IPS-18c (cell line): ENCODE measurements around the gene POP4.

Experiments
- H3K4me3 ChIP-seq: 2 replicates; pipeline ENCODE4 v1.7.0; 2013; ENCODE audit warnings: low read depth, mild to moderate bottlenecking, low read length, moderate library complexity; ENCODE audit not compliant: insufficient read depth
- H3K9me3 ChIP-seq: one replicate; pipeline ENCODE4 v1.6.1; 2013; ENCODE audit warnings: mild to moderate bottlenecking, low read length, moderate library complexity; ENCODE audit not compliant: control insufficient read depth, insufficient read depth

Gene POP4

GRCh38 chr19:29573486-29573885 lies 32.6 kb upstream of the POP4 start:
- Histone ChIP-seq H3K9me3 (no peaks in the 10 kb centered on the region), H3K4me3 (no peak overlapping the region)

DNA sequence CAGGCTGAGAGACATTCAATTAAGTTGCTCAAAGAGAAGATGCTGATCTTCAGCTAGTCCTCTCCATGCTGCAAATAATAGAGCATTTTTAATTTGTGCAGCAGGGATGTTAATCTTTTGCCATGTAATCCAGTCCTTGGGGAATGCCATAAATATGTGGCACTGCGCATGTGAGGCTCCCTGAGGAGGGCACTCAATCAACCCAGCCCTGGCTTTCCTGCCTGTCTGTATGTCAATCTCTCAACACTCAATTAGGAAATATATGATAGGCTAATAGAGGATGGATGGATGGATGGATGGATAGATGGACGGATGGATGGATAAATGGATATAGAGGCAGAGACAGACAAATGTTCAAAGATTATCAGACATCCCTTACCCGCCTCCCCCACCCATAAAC lies 31.6 kb upstream of the POP4 start:
- Histone ChIP-seq H3K9me3 (no peaks in the 10 kb centered on the region), H3K4me3 (no peak overlapping the region)

DNA sequence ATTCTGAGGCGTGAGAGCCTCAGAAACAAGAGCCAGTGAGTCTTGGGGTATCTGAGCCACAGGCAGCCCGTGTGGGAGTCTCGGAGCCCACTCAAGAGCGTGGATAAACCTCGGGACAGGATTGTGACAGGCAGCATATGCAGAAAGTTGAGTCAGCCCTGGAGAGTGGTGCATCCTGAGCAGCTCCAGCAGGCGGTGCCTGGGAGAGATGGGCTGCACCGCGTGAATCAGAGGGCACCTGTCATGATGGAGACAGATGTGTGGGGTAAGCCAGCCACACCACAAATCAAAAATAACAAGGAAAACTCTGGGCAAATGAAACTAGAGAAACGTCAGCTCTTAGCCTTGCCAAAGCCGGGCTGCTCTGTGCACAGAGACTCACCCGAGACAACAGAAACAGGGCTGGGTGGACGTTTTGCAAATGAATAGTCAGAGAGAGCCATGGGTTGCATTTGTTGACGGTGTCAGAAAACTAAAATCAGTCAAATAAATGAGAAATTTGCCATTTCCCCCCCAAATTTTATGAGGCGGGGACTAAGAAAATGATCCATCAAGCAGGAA lies 30.0 kb upstream of the POP4 start:
- Histone ChIP-seq H3K9me3 (no peaks in the 10 kb centered on the region), H3K4me3 (no peak overlapping the region)

DNA sequence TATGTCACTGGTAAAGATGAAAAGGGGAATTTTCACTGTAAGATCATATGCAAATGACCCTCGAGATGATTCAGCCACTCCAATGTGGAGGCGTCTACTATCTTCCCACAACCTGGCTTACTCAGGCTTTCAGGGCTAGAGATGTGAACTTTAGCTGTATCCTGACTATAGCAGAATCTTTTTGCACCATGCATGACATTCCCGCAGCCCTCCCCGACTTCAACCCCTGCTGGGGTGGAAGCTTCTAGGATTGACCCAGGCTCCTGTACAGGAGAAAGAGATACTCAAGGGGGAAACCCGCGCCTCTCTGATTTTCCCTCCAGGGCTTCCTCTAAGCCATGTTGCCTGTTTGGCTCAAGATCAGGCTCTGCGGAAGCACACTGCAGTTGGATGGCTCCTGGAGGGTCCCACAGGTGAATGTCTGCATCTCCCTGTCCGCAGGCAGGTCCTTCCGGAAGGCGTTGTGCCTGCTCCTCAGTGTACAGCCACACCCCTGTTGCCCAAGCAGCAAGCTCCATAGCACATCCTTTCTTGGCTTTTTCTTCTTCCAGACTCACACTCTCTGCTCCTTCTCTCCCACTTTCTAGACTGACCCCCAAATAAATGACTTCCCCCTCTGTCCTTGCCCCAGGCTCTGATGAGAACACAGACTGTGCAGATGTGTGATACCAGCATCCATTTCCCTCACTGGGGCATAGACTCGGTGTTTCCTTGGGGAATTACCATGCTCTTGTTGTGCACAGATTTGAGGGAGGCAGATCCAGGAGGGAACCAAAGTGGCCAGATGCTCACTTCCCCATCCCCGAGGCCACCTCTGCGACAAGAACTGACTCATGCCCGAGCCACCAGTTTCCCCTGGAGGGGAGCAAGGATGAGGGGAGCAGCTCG lies 29.1 kb upstream of the POP4 start:
- H3K4me3 ChIP-seq: no peak overlapping the region
- H3K9me3 ChIP-seq: no peaks in the 10 kb centered on the region

- no peaks in the 10 kb centered on the region for H3K9me3 ChIP-seq
- no peak overlapping the region for H3K4me3 ChIP-seq
Observed at GRCh38 chr19:29577649-29577963, 28.5 kb upstream of the POP4 start.

GRCh38 chr19:29578349-29578748 lies 27.7 kb upstream of the POP4 start:
- Histone ChIP-seq H3K4me3 (no peak overlapping the region), H3K9me3 (no peaks in the 10 kb centered on the region)

DNA sequence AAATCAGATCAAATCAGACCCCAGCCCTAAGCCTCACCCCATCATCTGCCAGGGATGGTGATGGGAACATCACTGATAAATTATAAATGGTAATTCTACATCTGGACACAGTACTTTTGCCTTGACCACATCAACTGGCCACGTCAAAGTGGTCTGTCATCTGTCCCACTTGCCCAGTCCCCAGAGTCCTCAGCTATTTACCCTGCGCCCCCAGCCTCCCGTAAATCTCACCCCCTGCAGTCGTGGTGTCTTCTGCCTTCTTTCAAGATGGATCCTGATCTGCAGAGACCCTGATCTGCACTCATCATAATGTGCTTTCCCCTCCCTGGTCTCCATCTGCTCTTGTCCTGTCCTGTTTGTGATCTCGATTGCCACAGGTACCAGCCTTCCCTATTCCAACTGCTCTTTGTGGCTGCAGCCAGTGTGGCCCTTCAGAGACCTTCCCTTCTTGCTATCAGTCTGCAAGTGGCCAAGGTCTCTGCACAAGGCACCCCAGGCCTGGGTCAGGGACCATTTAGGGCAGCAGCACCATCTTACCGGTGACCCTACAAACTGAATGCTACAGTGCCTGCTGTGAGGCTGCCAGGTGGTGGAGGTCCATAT lies 26.7 kb upstream of the POP4 start:
- H3K4me3 ChIP-seq: no peak overlapping the region

DNA sequence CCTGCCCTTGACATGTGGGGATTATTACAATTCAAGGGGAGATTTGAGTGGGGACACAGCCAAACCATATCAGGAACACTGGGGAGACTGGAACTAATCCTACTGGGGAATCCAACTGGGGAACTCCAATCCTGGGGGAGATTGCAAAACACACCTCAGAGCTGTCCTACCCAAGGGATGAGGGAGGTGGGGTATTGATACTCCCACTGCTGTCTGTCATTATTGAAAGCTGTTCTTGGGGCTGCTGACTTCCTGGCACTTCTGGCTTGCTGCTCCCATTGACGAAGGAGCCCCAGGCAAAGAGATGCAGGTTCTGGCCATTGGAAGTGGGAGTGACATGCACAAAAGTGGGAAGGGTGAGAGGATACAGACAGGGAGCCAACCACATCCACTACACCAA lies 24.7 kb upstream of the POP4 start:
- Histone ChIP-seq H3K9me3 (no peaks in the 10 kb centered on the region), H3K4me3 (no peak overlapping the region)

More for the DNA sequence above, 26.7 kb upstream of the POP4 start:
- no peaks in the 10 kb centered on the region for H3K9me3 ChIP-seq

GRCh38 chr19:29583196-29583999 lies 22.7 kb upstream of the POP4 start:
- Histone ChIP-seq H3K9me3 (no peaks in the 10 kb centered on the region), H3K4me3 (no peak overlapping the region)

DNA sequence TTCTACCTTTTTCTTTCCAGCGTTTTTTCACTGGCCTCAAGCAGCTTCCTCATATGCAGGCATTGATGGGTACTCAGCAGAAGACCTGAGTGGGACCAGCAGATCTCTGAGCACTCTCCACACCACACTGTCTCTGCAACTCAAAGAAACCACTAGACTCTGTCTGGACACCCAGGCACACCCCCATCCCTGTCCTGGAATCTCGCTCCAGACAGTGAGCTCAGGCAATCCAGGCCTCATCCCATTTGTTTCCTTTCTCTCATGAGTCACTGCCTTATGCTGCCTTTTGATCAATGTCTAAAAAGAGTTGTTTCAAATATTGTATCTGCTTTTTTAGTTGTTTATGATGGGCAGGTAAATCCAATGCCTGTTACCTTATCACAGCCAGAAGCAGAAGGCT lies 19.7 kb upstream of the POP4 start:
- H3K4me3 ChIP-seq: no peak overlapping the region

GRCh38 chr19:29587059-29587458 lies 19.0 kb upstream of the POP4 start:
- H3K9me3 ChIP-seq: no peaks in the 10 kb centered on the region
- no peak overlapping the region for H3K4me3 ChIP-seq

More for the DNA sequence above, 19.7 kb upstream of the POP4 start:
- H3K9me3 ChIP-seq: no peaks in the 10 kb centered on the region

- no peaks in the 10 kb centered on the region for H3K9me3 ChIP-seq
- H3K4me3 ChIP-seq: no peak overlapping the region
Observed at GRCh38 chr19:29587518-29587986, 18.5 kb upstream of the POP4 start.

DNA sequence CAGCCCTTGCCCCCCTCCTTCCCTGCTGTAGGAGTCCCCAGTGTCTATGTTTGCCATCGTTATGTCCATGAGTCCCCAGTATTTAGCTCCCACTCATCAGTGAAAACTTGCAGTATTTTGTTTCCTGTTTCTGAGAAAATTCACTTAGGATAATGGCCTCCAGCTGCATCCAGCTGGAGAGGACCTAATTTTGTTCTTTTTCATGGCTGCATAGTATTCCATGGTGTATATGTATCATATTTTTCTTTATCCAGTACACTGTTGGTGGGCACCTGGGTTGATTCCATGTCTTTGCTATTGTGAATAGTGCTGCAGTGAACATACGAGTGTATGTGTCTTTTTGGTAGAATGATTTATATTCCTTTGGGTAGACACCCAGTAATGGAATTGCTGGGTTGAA lies 18.0 kb upstream of the POP4 start:
- Histone ChIP-seq H3K4me3 (no peak overlapping the region), H3K9me3 (no peaks in the 10 kb centered on the region)

DNA sequence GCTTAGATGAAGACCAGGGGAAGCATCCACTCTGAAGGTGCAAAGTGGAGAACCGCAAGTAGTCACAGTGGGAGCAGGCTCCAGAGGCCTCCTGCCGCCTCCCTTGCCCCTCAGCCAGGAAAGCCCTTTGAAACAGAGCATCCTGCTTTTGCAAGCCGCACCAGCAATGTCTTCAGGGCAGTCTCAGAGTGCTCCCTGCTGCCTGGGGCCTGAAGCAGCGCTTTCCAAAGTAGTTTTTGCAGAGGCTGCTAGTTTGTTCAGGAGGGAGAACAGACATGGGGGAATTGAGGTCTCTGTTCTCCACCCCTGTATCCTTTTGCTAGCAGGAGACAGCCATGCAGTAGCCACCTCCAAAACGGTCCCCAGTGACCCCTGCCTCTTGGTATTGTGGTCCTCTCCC lies 15.8 kb upstream of the POP4 start:
- Histone ChIP-seq H3K4me3 (no peak overlapping the region), H3K9me3 (no peaks in the 10 kb centered on the region)

DNA sequence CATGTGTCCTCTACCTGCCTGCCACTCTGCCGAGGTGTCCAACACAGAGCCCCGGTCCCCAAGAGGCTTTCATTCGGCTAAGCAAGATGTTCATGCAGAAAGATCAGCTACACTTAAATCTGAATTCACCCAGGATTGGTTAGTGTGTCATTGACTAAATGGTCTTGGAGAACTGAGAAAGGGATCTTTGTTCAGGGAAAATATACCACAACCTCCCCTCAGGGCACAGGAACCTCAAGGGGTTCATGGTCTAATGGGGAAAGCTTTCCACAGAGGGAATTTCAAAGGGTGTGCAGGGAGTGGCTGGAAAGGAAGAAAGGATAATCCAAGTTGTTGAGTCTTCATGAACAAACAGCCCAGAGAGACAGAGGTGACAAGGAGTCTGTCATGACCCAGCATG lies 14.4 kb upstream of the POP4 start:
- Histone ChIP-seq H3K4me3 (no peak overlapping the region), H3K9me3 (no peaks in the 10 kb centered on the region)

DNA sequence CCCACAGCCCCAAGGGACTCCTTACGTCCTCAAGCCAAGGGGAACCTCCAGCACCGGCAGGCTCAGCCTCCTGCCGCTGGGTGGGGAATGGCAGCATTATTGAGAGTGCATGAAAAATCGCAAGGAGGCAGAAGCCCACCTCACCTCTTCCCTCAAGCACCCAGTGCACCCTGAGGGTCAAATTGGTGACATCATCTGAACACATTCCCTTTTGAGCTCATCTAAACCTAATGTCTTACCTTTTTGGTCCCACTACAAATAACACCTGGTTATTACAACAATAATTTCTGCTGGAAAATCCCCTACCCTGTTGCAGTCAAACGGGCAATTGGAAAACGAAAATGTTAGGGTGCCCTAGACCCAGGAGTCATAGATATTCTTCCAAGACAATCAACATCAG lies 12.2 kb upstream of the POP4 start:
- no peak overlapping the region for H3K4me3 ChIP-seq
- H3K9me3 ChIP-seq: no peaks in the 10 kb centered on the region

DNA sequence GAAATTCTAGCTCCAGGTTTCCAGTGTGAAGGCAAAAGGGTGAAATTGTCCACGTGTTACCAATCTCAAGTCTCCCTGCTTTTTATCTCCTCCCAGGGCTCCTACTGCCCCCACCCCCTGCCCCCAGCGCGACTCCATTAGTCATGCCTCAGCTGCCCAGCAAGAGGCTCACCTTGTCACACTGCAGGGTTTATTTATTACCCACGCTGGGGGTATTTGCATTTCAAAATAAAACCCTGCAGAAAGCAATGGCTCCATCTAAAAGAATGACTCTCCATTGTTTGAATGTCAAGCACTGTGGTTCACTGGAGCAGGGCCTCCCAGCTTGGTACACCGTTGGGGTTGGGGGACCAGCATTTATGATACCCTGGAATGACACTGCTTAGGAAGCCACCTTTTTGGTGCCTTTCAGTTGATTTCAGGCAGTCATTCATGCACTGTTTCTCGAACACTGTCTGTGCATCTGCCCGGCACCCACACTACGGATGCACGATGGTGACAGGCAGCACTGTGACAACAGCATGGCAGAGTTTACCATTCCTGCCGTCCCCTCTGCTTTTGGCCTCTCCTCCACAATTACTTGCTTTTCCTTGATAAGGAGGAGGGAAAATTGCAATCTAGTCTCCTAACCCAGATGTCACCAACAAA lies 9.9 kb upstream of the POP4 start:
- no peak overlapping the region for H3K4me3 ChIP-seq

More for the DNA sequence above, 9.9 kb upstream of the POP4 start:
- no peaks in the 10 kb centered on the region for H3K9me3 ChIP-seq
